Midbrain (tissue), 1 donor: ENCODE data around the gene OPTN.
"Not testable (repeated sequence)": the region's sequence is repeated elsewhere in the genome, so short reads cannot be mapped to it uniquely, and the experiment has no call there.

Experiments used
- DNase-seq: peaks from one replicate; lab custom pipeline; 2025; lab: John Stamatoyannopoulos, UW

Gene OPTN

GRCh38 chr10:13099666-13100348, at the start of gene OPTN:
Gene OPTN (plus strand): TSS chr10:13100163. CDS start chr10:13109123, 8,960 bp downstream.
- peak; percentile 86 for DNase-seq

GRCh38 chr10:13051126-13051694, 48.8 kb upstream of the OPTN start:
- no peak for DNase-seq

GRCh38 chr10:13053208-13053607, 46.8 kb upstream of the OPTN start:
- not testable (repeated sequence) for DNase-seq

GRCh38 chr10:13053794-13054462, 46.0 kb upstream of the OPTN start:
- no peak for DNase-seq

GRCh38 chr10:13054844-13055243, 45.1 kb upstream of the OPTN start:
- no peak for DNase-seq

GRCh38 chr10:13056456-13057077, 43.4 kb upstream of the OPTN start:
- DNase-seq, result no peak

- DNase-seq, result no peak
Measured at GRCh38 chr10:13062803-13063202, 37.2 kb upstream of the OPTN start.

GRCh38 chr10:13066527-13066926, 33.4 kb upstream of the OPTN start:
- no peak for DNase-seq

GRCh38 chr10:13067431-13067830, 32.5 kb upstream of the OPTN start:
- no peak for DNase-seq

GRCh38 chr10:13068071-13068470, 31.9 kb upstream of the OPTN start:
- no peak for DNase-seq

- no peak for DNase-seq
Measured at GRCh38 chr10:13068484-13068883, 31.5 kb upstream of the OPTN start.

GRCh38 chr10:13072339-13072738, 27.6 kb upstream of the OPTN start:
- no peak for DNase-seq

GRCh38 chr10:13074563-13075451, 25.2 kb upstream of the OPTN start:
- DNase-seq, result peak; percentile 77

GRCh38 chr10:13078912-13079775, 20.8 kb upstream of the OPTN start:
- DNase-seq, result no peak

- no peak for DNase-seq
Measured at GRCh38 chr10:13079776-13080050, 20.2 kb upstream of the OPTN start.

GRCh38 chr10:13080643-13081042, 19.3 kb upstream of the OPTN start:
- DNase-seq, result no peak

- DNase-seq, result not testable (repeated sequence)
Measured at GRCh38 chr10:13083700-13084099, 16.3 kb upstream of the OPTN start.

- no peak for DNase-seq
Measured at GRCh38 chr10:13086056-13086455, 13.9 kb upstream of the OPTN start.

GRCh38 chr10:13087601-13087985, 12.4 kb upstream of the OPTN start:
- no peak for DNase-seq

GRCh38 chr10:13087986-13088618, 11.9 kb upstream of the OPTN start:
- DNase-seq, result no peak

- DNase-seq, result no peak
Measured at GRCh38 chr10:13089345-13089744, 10.6 kb upstream of the OPTN start.
